HCT116 (cell line): Measurements from ENCODE around the gene GALNT2. TPM values are rescaled to one million over a fixed set of nuclear protein-coding genes. Genes with fewer than 3 reads are reported as not detected.

ENCODE experiments used
- ATAC-seq: fragments of 200-7000 bp; cut with Tn5 transposase; 2 replicates; pipeline ENCODE4 v1.9.1; 2020; ENCODE audit warnings: mild to moderate bottlenecking, moderate library complexity
- BruUV-seq: library from RNA; stranded (reverse); fragments of 400-500 nt; replicated peaks from 2 replicates; lab custom pipeline; 2021; lab: Mats Ljungman, UMichigan
- CTCF ChIA-PET: fragments of 300-600 bp; sonication (Branson Sonifier 250); formaldehyde crosslinking; loops from one replicate; lab custom pipeline; 2021; ENCODE audit warnings: antibody characterized with exemption; lab: Charles Lee
- POLR2A ChIA-PET: fragments of 300-600, 350-600 bp; sonication (Branson Sonifier 250); formaldehyde crosslinking; loops from one replicate; lab custom pipeline; 2021; ENCODE audit warnings: antibody characterized with exemption; lab: Charles Lee
- RAD21 ChIA-PET, 2 experiments: fragments of 300-600 bp; sonication (Branson Sonifier 250); formaldehyde crosslinking; loops; one replicate each; lab custom pipeline; 2023; ENCODE audit warnings: low total read pairs in 2 of 2; ENCODE audit not compliant: uncharacterized antibody in 2 of 2, unreplicated experiment in 2 of 2, low non-redundant PET in 1 of 2; lab: Charles Lee
- DNase-seq: peaks from one replicate; pipeline ENCODE4 v3.0.0-alpha.2; 2010; ENCODE audit warnings: low read depth, low spot score
- H2AFZ ChIP-seq: fragments of 200-600 bp; shearing (Covaris generic), sonication (generic); 2 replicates; pipeline ENCODE4 v1.6.1; 2017; ENCODE audit warnings: low read depth, mixed run types, mixed read lengths, antibody characterized with exemption, low read length; ENCODE audit not compliant: poor library complexity, severe bottlenecking
- H3K27ac ChIP-seq: 2 replicates; pipeline ENCODE4 v1.5.1; 2012; ENCODE audit warnings: low read depth, low read length
- H3K27me3 ChIP-seq: fragments of 200-600 bp; sonication (generic); 2 replicates; pipeline ENCODE4 v1.6.1; 2016; ENCODE audit warnings: mixed run types, low read length, mixed read lengths; ENCODE audit not compliant: insufficient read depth
- H3K36me3 ChIP-seq, 2 experiments: fragments of 200-500 bp in 1 of 2; fragments of 200-600 bp in 1 of 2; sonication (Bioruptor generic) in 1 of 2; sonication (generic) in 1 of 2; 2 replicates each; pipeline versions ENCODE4 v1.5.1 to v1.6.1; 2014 to 2016; ENCODE audit warnings: low read length in 2 of 2, inconsistent platforms in 1 of 2, mixed read lengths in 1 of 2, mixed run types in 1 of 2; ENCODE audit not compliant: insufficient read depth in 2 of 2, control insufficient read depth in 1 of 2
- H3K4me1 ChIP-seq, 2 experiments: fragments of 200-600 bp in 1 of 2; sonication (generic) in 1 of 2; 2 replicates each; pipeline versions ENCODE4 v1.5.1 to v1.6.1; 2012 to 2017; ENCODE audit warnings: low read length in 2 of 2, inconsistent platforms in 1 of 2, mild to moderate bottlenecking in 1 of 2, mixed read lengths in 1 of 2, mixed run types in 1 of 2, moderate library complexity in 1 of 2; ENCODE audit not compliant: insufficient read depth in 2 of 2, control insufficient read depth in 1 of 2
- H3K4me2 ChIP-seq: fragments of 200-600 bp; sonication (generic); 2 replicates; pipeline ENCODE4 v1.6.1; 2017; ENCODE audit warnings: mixed run types, low read length, mixed read lengths
- H3K4me3 ChIP-seq, 2 experiments: fragments of 200-600 bp in 1 of 2; sonication (generic) in 1 of 2; replicated peaks in 1 of 2; 2 replicates each; pipeline ENCODE4 v1.5.1; 2011 to 2016; ENCODE audit warnings: low read length in 2 of 2, control low read depth in 1 of 2, low read depth in 1 of 2, mild to moderate bottlenecking in 1 of 2, mixed read lengths in 1 of 2, mixed run types in 1 of 2
- H3K79me2 ChIP-seq: fragments of 200-600 bp; sonication (generic); 2 replicates; pipeline ENCODE4 v1.6.1; 2017; ENCODE audit warnings: mild to moderate bottlenecking, mixed run types, low read length, moderate library complexity, mixed read lengths; ENCODE audit not compliant: insufficient read depth
- H3K9ac ChIP-seq: fragments of 200-600 bp; sonication (generic); 2 replicates; pipeline ENCODE4 v1.6.1; 2016; ENCODE audit warnings: low read length, mixed read lengths
- H3K9me2 ChIP-seq: fragments of 200-600 bp; sonication (generic), shearing (Covaris generic); 2 replicates; pipeline ENCODE4 v1.6.1; 2017; ENCODE audit warnings: mixed run types, mild to moderate bottlenecking, moderate library complexity; ENCODE audit not compliant: insufficient read depth
- H3K9me3 ChIP-seq, 2 experiments: fragments of 200-500 bp in 1 of 2; fragments of 200-600 bp in 1 of 2; sonication (Bioruptor generic) in 1 of 2; sonication (generic) in 1 of 2; 2 replicates each; pipeline ENCODE4 v1.6.1; 2014 to 2017; ENCODE audit warnings: low read length in 2 of 2, mixed read lengths in 2 of 2, inconsistent platforms in 1 of 2, low read depth in 1 of 2, mild to moderate bottlenecking in 1 of 2, mixed run types in 1 of 2, moderate library complexity in 1 of 2; ENCODE audit not compliant: control insufficient read depth in 1 of 2, insufficient read depth in 1 of 2
- H4K20me1 ChIP-seq: fragments of 200-600 bp; sonication (generic), shearing (Covaris generic); 2 replicates; pipeline ENCODE4 v1.6.1; 2017; ENCODE audit warnings: mixed run types, mild to moderate bottlenecking, moderate library complexity; ENCODE audit not compliant: insufficient read depth
- CBX3 ChIP-seq: IDR thresholded peaks from 2 replicates; pipeline ENCODE4 v1.6.1; 2012; ENCODE audit warnings: low read depth
- EGR1 ChIP-seq: IDR thresholded peaks from 2 replicates; pipeline ENCODE4 v1.6.1; 2012; ENCODE audit warnings: low read depth
- ELF1 ChIP-seq: IDR thresholded peaks from 2 replicates; pipeline ENCODE4 v1.6.1; 2012; ENCODE audit warnings: low read depth, borderline replicate concordance
- EZH2phosphoT487 ChIP-seq: fragments of 200-600 bp; IDR thresholded peaks from 2 replicates; pipeline ENCODE4 v1.6.1; 2018; ENCODE audit warnings: antibody characterized with exemption, borderline replicate concordance
- FOSL1 ChIP-seq: IDR thresholded peaks from 2 replicates; pipeline ENCODE4 v1.6.1; 2012; ENCODE audit warnings: low read depth
- JUND ChIP-seq: IDR thresholded peaks from 2 replicates; pipeline ENCODE4 v1.6.1; 2012
- POLR2A ChIP-seq: IDR thresholded peaks from 2 replicates; pipeline ENCODE4 v1.7.0; 2011; ENCODE audit warnings: borderline replicate concordance; ENCODE audit not compliant: insufficient read depth, insufficient read length; ENCODE audit errors: extremely low read depth
- POLR2AphosphoS5 ChIP-seq: IDR thresholded peaks from 2 replicates; pipeline ENCODE4 v1.6.1; 2011; ENCODE audit warnings: mild to moderate bottlenecking, low read depth, low read length, moderate library complexity
- RAD21 ChIP-seq: IDR thresholded peaks from 2 replicates; pipeline ENCODE4 v1.6.1; 2012; ENCODE audit warnings: low read depth, mild to moderate bottlenecking
- SIN3A ChIP-seq: IDR thresholded peaks from 2 replicates; pipeline ENCODE4 v1.6.1; 2012; ENCODE audit warnings: low read depth
- SP1 ChIP-seq: IDR thresholded peaks from 2 replicates; pipeline ENCODE4 v1.6.1; 2012; ENCODE audit warnings: low read depth
- TCF7L2 ChIP-seq: IDR thresholded peaks from 2 replicates; pipeline ENCODE4 v1.7.0; 2011; ENCODE audit warnings: borderline replicate concordance, inconsistent platforms; ENCODE audit not compliant: insufficient read depth, insufficient read length; ENCODE audit errors: extremely low read depth
- YY1 ChIP-seq: IDR thresholded peaks from 2 replicates; pipeline ENCODE4 v1.6.1; 2011; ENCODE audit warnings: low read length, low read depth, moderate library complexity, mild to moderate bottlenecking; ENCODE audit not compliant: insufficient replicate concordance; ENCODE audit errors: extremely low read depth
- ZFX ChIP-seq: fragments of 450-650 bp; IDR thresholded peaks from 2 replicates; pipeline ENCODE4 v1.6.1; 2017
- ZNF274 ChIP-seq: fragments of 200-500 bp; sonication (Bioruptor generic); IDR thresholded peaks from 2 replicates; pipeline ENCODE4 v1.6.1; 2014; ENCODE audit warnings: mild to moderate bottlenecking, low read depth, low read length, inconsistent platforms
- intact Hi-C: fragments of 100-400 bp; cut with micrococcal nuclease; formaldehyde crosslinking; loops from 2 replicates; pipeline ENCODE4 v1.10.0; 2022
- total RNA-seq: library from RNA; stranded (reverse); gene quantifications from one replicate; pipeline ENCODE4 v1.2.1, GENCODE V29; 2021; ENCODE audit not compliant: unreplicated experiment
- TF ChIP-seq, protein P1 (sequence below): IDR thresholded peaks from 2 replicates; pipeline ENCODE4 v1.6.1; 2012; ENCODE audit warnings: low read depth
- TF ChIP-seq, protein P2 (sequence below): IDR thresholded peaks from 2 replicates; pipeline ENCODE4 v1.6.1; 2012

The GALNT2 gene
- total RNA-seq, 1 experiment from 2014 or later, result 40.8 TPM

DNA sequence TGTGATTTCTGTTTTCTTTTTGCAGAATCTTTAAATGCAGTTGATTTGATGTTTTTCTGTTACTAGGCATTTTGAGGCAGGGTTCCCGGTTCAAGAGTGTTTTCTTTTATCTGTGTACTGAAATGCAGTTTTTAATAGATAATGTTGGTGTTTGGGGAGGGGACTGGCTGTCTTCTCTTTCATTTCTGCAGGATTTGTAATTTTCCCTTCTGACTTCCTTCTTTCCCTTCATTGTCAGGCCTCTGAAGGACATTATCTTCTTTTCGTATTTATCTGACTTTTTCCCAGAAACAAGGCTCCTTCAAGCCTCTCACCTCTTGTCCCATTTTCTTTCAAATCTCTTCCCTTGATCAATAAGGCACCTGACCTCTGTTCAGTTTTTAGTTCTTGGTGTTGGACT, 1.5 kb upstream of the GALNT2 start:
- BruUV-seq, result no TSS peak
- Histone ChIP-seq H3K4me2 (no peak overlapping the region), H3K27ac (no peak overlapping the region), H3K79me2 (peaks cover 27% of the 10 kb centered on the region), H3K9ac (no peak overlapping the region), H3K9me3 (no peaks in the 10 kb centered on the region), H3K4me3 (no peak overlapping the region), H3K36me3 (no peaks in the 10 kb centered on the region), H4K20me1 (peaks cover 3% of the 10 kb centered on the region; the same call in 1 of the 2 replicates), H2AFZ (no peak overlapping the region), H3K27me3 (no peaks in the 10 kb centered on the region), H3K9me2 (no peaks in the 10 kb centered on the region), H3K4me1 (peaks cover 11 to 17% of the 10 kb centered on the region in 2 experiments; a peak in 3 of 4 replicates)
- CTCF ChIA-PET, result no interaction called here
- no peak for TF ChIP-seq ZNF274
- TF ChIP-seq EZH2phosphoT487, result no peak
- no peak for TF ChIP-seq ELF1
- no peak for TF ChIP-seq JUND
- TF ChIP-seq SIN3A, result no peak
- no peak for TF ChIP-seq FOSL1
- TF ChIP-seq ZFX, result no peak
- TF ChIP-seq SP1, result no peak
- RAD21 ChIA-PET, result no interaction called here
- ATAC-seq (no peak), DNase-seq (no peak)
- intact Hi-C loops, result no loop called here
- POLR2A ChIA-PET, result no interaction called here

DNA sequence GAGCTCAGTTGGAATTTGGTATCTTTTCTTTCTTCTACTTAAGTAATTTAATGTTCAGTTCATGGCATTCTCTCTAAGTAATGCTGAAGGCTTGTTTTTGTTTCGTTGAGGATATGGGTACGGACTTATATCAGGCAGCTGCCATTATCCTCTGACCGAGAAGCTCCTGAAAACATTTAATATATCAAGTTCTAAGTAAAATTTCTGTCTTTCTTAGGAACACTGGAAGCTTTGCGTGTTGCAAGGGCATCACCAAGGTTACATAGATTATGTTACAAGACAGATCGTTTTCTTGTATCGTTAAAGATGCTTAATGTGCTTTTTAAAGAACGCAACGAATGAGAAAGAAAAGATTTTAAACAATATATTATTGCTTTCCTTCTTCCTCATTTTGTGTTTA, 1.0 kb upstream of the GALNT2 start:
- H2AFZ ChIP-seq, result peak overlapping the region; percentile 5
- H3K9me3 ChIP-seq, result no peaks in the 10 kb centered on the region
- POLR2A ChIA-PET, result no interaction called here
- H3K27ac ChIP-seq, result peak overlapping the region; percentile 47; the same call in 1 of the 2 replicates
- BruUV-seq, result TSS peak; percentile 60
- H4K20me1 ChIP-seq, result peaks cover 3% of the 10 kb centered on the region; the same call in 1 of the 2 replicates
- CTCF ChIA-PET, result no interaction called here
- H3K4me1 ChIP-seq, result peaks cover 11 to 17% of the 10 kb centered on the region in 2 experiments; a peak in 3 of 4 replicates
- RAD21 ChIA-PET, result no interaction called here
- H3K9me2 ChIP-seq, result no peaks in the 10 kb centered on the region
- H3K4me2 ChIP-seq, result peak overlapping the region; percentile 86
- peak overlapping the region in 1 of 2 experiments; percentile 51 for H3K4me3 ChIP-seq
- TF ChIP-seq TCF7L2 (no peak), POLR2A (no peak), EGR1 (no peak), CBX3 (no peak), ZFX (no peak), POLR2AphosphoS5 (no peak), RAD21 (no peak), SP1 (no peak), ZNF274 (no peak), YY1 (no peak), SIN3A (no peak)
- TF ChIP-seq, protein P1, sequence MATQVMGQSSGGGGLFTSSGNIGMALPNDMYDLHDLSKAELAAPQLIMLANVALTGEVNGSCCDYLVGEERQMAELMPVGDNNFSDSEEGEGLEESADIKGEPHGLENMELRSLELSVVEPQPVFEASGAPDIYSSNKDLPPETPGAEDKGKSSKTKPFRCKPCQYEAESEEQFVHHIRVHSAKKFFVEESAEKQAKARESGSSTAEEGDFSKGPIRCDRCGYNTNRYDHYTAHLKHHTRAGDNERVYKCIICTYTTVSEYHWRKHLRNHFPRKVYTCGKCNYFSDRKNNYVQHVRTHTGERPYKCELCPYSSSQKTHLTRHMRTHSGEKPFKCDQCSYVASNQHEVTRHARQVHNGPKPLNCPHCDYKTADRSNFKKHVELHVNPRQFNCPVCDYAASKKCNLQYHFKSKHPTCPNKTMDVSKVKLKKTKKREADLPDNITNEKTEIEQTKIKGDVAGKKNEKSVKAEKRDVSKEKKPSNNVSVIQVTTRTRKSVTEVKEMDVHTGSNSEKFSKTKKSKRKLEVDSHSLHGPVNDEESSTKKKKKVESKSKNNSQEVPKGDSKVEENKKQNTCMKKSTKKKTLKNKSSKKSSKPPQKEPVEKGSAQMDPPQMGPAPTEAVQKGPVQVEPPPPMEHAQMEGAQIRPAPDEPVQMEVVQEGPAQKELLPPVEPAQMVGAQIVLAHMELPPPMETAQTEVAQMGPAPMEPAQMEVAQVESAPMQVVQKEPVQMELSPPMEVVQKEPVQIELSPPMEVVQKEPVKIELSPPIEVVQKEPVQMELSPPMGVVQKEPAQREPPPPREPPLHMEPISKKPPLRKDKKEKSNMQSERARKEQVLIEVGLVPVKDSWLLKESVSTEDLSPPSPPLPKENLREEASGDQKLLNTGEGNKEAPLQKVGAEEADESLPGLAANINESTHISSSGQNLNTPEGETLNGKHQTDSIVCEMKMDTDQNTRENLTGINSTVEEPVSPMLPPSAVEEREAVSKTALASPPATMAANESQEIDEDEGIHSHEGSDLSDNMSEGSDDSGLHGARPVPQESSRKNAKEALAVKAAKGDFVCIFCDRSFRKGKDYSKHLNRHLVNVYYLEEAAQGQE, result no peak
- TF ChIP-seq, protein P2, sequence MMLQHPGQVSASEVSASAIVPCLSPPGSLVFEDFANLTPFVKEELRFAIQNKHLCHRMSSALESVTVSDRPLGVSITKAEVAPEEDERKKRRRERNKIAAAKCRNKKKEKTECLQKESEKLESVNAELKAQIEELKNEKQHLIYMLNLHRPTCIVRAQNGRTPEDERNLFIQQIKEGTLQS, result no peak
- H3K9ac ChIP-seq, result peak overlapping the region; percentile 47
- H3K79me2 ChIP-seq, result peaks cover 31% of the 10 kb centered on the region
- H3K36me3 ChIP-seq, result no peaks in the 10 kb centered on the region
- ATAC-seq (no peak), DNase-seq (no peak)
- no peaks in the 10 kb centered on the region for H3K27me3 ChIP-seq
- intact Hi-C loops, result loop anchor here (1.0 to 2.0 kb wide), 2 partner anchors 38 to 203 kb away; no protein-coding TSS in a partner anchor
